Erythroblast (primary cell): Measurements from ENCODE around the gene SMLR1.

ENCODE experiments used
- GATA1 ChIP-seq: IDR thresholded peaks from 2 replicates; pipeline ENCODE4 v1.6.1; 2011; ENCODE audit warnings: low read depth, mild to moderate bottlenecking, control low read depth, low read length, moderate library complexity
- POLR2A ChIP-seq: IDR thresholded peaks from 2 replicates; pipeline ENCODE4 v1.6.1; 2011; ENCODE audit warnings: mild to moderate bottlenecking, low read length

GRCh38 chr6:130815200-130816071 is 11.8 kb upstream of the SMLR1 start:
- TF ChIP-seq POLR2A = no peak
- TF ChIP-seq GATA1 = no peak
